Caco-2 (cell line): ENCODE data around the gene ULK2. TPM values are rescaled to one million over a fixed set of nuclear protein-coding genes. Genes with fewer than 3 reads are reported as not detected.
"Not testable (repeated sequence)": the region's sequence is repeated elsewhere in the genome, so short reads cannot be mapped to it uniquely, and the experiment has no call there.

Source experiments
- BruUV-seq: library from RNA; stranded (reverse); fragments of 400-500 nt; replicated peaks from 2 replicates; lab custom pipeline; 2021; lab: Mats Ljungman, UMichigan
- CTCF ChIA-PET: fragments of 300-600 bp; sonication (Branson Sonifier 250); formaldehyde crosslinking; loops from one replicate; lab custom pipeline; 2022; ENCODE audit warnings: antibody characterized with exemption; lab: Charles Lee
- POLR2A ChIA-PET: fragments of 300-600 bp; sonication (Branson Sonifier 250); formaldehyde crosslinking; loops from one replicate; lab custom pipeline; 2022; ENCODE audit warnings: antibody characterized with exemption; lab: Charles Lee
- DNase-seq, 2 experiments: peaks; one replicate each; pipeline versions ENCODE4 v3.0.0 to v3.0.0-alpha.2; 2020 to 2022
- H3K27me3 ChIP-seq: replicated peaks from 2 replicates; pipeline ENCODE4 v1.6.0; 2011; ENCODE audit warnings: low read length; ENCODE audit not compliant: control insufficient read depth, insufficient read depth
- H3K36me3 ChIP-seq: 2 replicates; pipeline ENCODE4 v1.5.1; 2011; ENCODE audit warnings: low read length; ENCODE audit not compliant: control insufficient read depth, insufficient read depth
- H3K4me1 ChIP-seq: fragments of 250-450 bp; sonication (Bioruptor Pico); 2 replicates; pipeline ENCODE4 v1.5.1; 2020; ENCODE audit warnings: mild to moderate bottlenecking
- H3K4me3 ChIP-seq: 2 replicates; pipeline ENCODE4 v1.5.1; 2011; ENCODE audit warnings: low read depth, mild to moderate bottlenecking, control low read depth, low read length
- H3K9me3 ChIP-seq: fragments of 250-450 bp; sonication (Bioruptor Pico); 2 replicates; pipeline ENCODE4 v1.5.1; 2020; ENCODE audit warnings: mild to moderate bottlenecking, moderate library complexity
- H3K27ac Mint-ChIP-seq: one replicate; pipeline ENCODE4 v1.8.0; 2022; ENCODE audit warnings: mixed read lengths; ENCODE audit not compliant: unreplicated experiment
- H3K27me3 Mint-ChIP-seq: one replicate; pipeline ENCODE4 v1.8.0; 2022; ENCODE audit warnings: mixed read lengths; ENCODE audit not compliant: insufficient read depth, unreplicated experiment
- H3K36me3 Mint-ChIP-seq: one replicate; pipeline ENCODE4 v1.8.0; 2022; ENCODE audit warnings: mild to moderate bottlenecking, mixed read lengths; ENCODE audit not compliant: insufficient read depth, unreplicated experiment
- H3K4me1 Mint-ChIP-seq: one replicate; pipeline ENCODE4 v1.8.0; 2022; ENCODE audit warnings: low read depth, mixed read lengths; ENCODE audit not compliant: unreplicated experiment
- H3K4me3 Mint-ChIP-seq: one replicate; pipeline ENCODE4 v1.8.0; 2022; ENCODE audit warnings: mild to moderate bottlenecking, moderate library complexity, mixed read lengths; ENCODE audit not compliant: unreplicated experiment
- H3K9me3 Mint-ChIP-seq: one replicate; pipeline ENCODE4 v1.8.0; 2022; ENCODE audit warnings: mixed read lengths; ENCODE audit not compliant: unreplicated experiment
- intact Hi-C: fragments of 100-400 bp; cut with micrococcal nuclease; formaldehyde crosslinking; loops from one replicate; pipeline ENCODE4 v1.10.0; 2022; ENCODE audit not compliant: unreplicated experiment
- total RNA-seq: library from RNA; stranded (reverse); gene quantifications from 2 replicates; pipeline ENCODE4 v1.2.3, GENCODE V29; 2022
- TF ChIP-seq, protein P1 (sequence below), 2 experiments: fragments of 200-600 bp in 1 of 2; IDR thresholded peaks; 1 replicate in 1 of 2; 2 replicates in 1 of 2; pipeline versions ENCODE4 v1.5.1 to v1.8.0; 2011 to 2022; ENCODE audit warnings: antibody characterized with exemption in 1 of 2, control low read depth in 1 of 2, inconsistent platforms in 1 of 2, low read depth in 1 of 2, low read length in 1 of 2, mild to moderate bottlenecking in 1 of 2, moderate library complexity in 1 of 2; ENCODE audit not compliant: insufficient read depth in 1 of 2, severe bottlenecking in 1 of 2, unreplicated experiment in 1 of 2

ULK2 gene
- total RNA-seq, 1 experiment from 2014 or later = 9.2 TPM

DNA sequence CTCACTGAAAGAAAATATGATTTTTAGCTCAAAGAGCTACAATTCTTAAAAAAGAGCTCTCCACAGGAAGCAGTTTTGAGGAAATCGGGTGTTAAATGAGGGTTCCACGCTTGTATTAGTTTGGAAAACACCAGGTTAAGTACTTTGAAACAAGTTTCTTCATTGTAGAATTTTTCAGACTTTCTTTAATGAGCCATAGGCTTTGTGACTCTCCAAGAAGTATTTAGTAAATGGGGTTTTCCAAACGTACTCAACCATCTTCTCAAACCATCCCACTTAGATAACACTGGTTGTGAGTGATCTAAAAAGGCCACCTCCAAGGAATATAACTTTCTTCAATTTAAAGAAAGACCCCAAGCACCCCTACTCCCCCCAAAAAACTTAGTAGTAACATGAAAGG lies 2.7 kb downstream of the ULK2 start:
- ChIA-PET CTCF (no interaction called here), POLR2A (no interaction called here)
- H3K27me3 Mint-ChIP-seq = no peaks in the 10 kb centered on the region
- Histone ChIP-seq H3K27me3 (no peaks in the 10 kb centered on the region), H3K36me3 (no peaks in the 10 kb centered on the region), H3K4me1 (peaks cover 12% of the 10 kb centered on the region), H3K4me3 (no peak overlapping the region), H3K9me3 (no peaks in the 10 kb centered on the region)
- no peak overlapping the region for H3K27ac Mint-ChIP-seq
- H3K4me3 Mint-ChIP-seq = no peak overlapping the region
- BruUV-seq = no TSS peak
- H3K4me1 Mint-ChIP-seq = no peaks in the 10 kb centered on the region
- DNase-seq = no peak
- no peaks in the 10 kb centered on the region for H3K36me3 Mint-ChIP-seq
- intact Hi-C loops = no loop called here
- H3K9me3 Mint-ChIP-seq = no peaks in the 10 kb centered on the region
- TF ChIP-seq, protein P1, sequence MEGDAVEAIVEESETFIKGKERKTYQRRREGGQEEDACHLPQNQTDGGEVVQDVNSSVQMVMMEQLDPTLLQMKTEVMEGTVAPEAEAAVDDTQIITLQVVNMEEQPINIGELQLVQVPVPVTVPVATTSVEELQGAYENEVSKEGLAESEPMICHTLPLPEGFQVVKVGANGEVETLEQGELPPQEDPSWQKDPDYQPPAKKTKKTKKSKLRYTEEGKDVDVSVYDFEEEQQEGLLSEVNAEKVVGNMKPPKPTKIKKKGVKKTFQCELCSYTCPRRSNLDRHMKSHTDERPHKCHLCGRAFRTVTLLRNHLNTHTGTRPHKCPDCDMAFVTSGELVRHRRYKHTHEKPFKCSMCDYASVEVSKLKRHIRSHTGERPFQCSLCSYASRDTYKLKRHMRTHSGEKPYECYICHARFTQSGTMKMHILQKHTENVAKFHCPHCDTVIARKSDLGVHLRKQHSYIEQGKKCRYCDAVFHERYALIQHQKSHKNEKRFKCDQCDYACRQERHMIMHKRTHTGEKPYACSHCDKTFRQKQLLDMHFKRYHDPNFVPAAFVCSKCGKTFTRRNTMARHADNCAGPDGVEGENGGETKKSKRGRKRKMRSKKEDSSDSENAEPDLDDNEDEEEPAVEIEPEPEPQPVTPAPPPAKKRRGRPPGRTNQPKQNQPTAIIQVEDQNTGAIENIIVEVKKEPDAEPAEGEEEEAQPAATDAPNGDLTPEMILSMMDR (IDR thresholded peaks at IDR 0.05; ENCODE audit: insufficient read depth in 1 of 2, low read depth in 1 of 2, low read length in 1 of 2, severe bottlenecking in 1 of 2, unreplicated experiment in 1 of 2) = no peak

DNA sequence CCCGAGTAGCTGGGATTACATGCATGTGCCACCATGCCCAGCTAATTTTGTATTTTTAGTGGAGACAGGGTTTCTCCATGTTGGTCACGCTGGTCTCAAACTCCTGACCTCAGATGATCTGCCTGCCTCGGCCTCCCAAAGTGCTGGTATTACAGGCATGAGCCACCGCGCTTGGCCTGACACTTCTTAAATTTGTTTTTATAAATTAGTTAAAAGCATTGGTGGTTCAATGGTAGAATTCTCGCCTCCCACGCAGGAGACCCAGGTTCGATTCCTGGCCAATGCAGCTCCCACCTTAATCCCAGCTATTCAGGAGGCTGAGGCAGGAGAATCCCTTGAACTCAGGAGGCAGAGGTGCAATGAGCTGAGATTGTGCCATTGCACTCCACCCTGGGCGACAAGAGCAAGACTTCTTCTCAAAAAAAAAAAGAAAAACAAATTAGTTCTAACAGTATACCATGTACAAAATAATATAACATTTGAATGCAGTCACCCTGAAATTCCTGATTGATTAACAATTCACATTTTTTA lies 7.0 kb downstream of the ULK2 start:
- H3K4me1 ChIP-seq, H3K36me3 Mint-ChIP-seq, DNase-seq, H3K9me3 Mint-ChIP-seq, POLR2A ChIA-PET, CTCF ChIA-PET, H3K36me3 ChIP-seq, H3K27me3 ChIP-seq, H3K4me1 Mint-ChIP-seq, H3K27me3 Mint-ChIP-seq, H3K4me3 Mint-ChIP-seq, H3K27ac Mint-ChIP-seq, intact Hi-C loops, H3K4me3 ChIP-seq, H3K9me3 ChIP-seq, BruUV-seq: not testable (repeated sequence)

DNA sequence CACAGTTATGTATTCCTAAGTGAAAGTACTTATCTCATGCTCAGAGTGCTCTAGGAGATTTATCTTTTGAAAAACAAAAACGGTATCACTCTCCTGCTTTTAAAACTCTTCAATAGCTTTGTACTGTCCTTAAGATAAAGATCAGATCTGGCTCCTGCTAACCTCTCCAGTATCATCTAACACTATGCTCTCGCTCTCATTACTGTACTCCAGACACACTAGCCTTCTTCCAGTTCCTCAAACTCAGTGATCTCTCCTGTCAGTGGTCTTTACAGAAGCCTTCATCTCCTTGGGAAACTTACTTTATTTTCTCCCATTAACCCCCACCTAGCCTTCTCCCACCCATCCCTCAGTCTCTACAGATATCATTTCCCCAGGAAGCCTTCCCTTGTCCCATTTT lies 10.1 kb downstream of the ULK2 start:
- no peaks in the 10 kb centered on the region for H3K9me3 ChIP-seq
- intact Hi-C loops = no loop called here
- POLR2A ChIA-PET = interaction anchor here (0.6 kb wide), 1 partner anchor 22 kb away, joined by 5 read pairs; no protein-coding TSS in a partner anchor
- H3K36me3 Mint-ChIP-seq = no peaks in the 10 kb centered on the region
- no peak overlapping the region for H3K4me3 ChIP-seq
- H3K27me3 Mint-ChIP-seq = no peaks in the 10 kb centered on the region
- no peaks in the 10 kb centered on the region for H3K27me3 ChIP-seq
- H3K4me1 ChIP-seq = no peaks in the 10 kb centered on the region
- TF ChIP-seq, protein P1 (IDR thresholded peaks at IDR 0.05; ENCODE audit: insufficient read depth in 1 of 2, low read depth in 1 of 2, low read length in 1 of 2, severe bottlenecking in 1 of 2, unreplicated experiment in 1 of 2) = no peak
- no peaks in the 10 kb centered on the region for H3K36me3 ChIP-seq
- CTCF ChIA-PET = no interaction called here
- H3K4me1 Mint-ChIP-seq = peaks cover 7% of the 10 kb centered on the region
- no peak for DNase-seq
- no peak overlapping the region for H3K4me3 Mint-ChIP-seq
- BruUV-seq = no TSS peak
- H3K9me3 Mint-ChIP-seq = no peaks in the 10 kb centered on the region
- H3K27ac Mint-ChIP-seq = no peak overlapping the region

DNA sequence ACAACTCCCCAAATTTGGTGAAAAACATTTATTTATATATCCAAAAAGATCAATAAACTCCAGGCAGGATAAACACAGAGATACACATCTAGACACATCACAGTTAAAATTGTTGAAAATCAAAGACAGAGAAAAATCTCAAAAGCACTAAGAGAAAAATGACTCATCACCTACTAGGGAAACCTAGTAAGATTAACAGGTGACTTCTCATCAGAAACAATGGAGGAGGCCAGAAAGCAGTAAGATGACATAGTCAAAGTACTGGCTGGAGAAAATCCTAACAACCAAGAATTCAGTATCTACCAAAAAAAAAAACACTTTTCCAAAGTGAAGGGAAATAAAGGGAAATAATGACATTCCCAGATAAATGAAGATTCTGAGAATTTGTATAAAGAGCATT lies 33.8 kb downstream of the ULK2 start:
- intact Hi-C loops = no loop called here
- no TSS peak for BruUV-seq
- Mint-ChIP-seq H3K27me3 (no peaks in the 10 kb centered on the region), H3K36me3 (no peaks in the 10 kb centered on the region), H3K9me3 (peaks cover 7% of the 10 kb centered on the region), H3K27ac (no peak overlapping the region), H3K4me3 (no peak overlapping the region), H3K4me1 (no peaks in the 10 kb centered on the region)
- no peak for DNase-seq
- Histone ChIP-seq H3K4me3 (no peak overlapping the region), H3K9me3 (no peaks in the 10 kb centered on the region), H3K27me3 (no peaks in the 10 kb centered on the region), H3K4me1 (no peaks in the 10 kb centered on the region), H3K36me3 (no peaks in the 10 kb centered on the region)
- ChIA-PET POLR2A (no interaction called here), CTCF (no interaction called here)
- TF ChIP-seq, protein P1 (IDR thresholded peaks at IDR 0.05; ENCODE audit: insufficient read depth in 1 of 2, low read depth in 1 of 2, low read length in 1 of 2, severe bottlenecking in 1 of 2, unreplicated experiment in 1 of 2) = no peak
